ENCODE data around the gene BMP2K. TPM values are rescaled to one million over a fixed set of nuclear protein-coding genes. Genes with fewer than 3 reads are reported as not detected.

Gene BMP2K
- total and polyA plus RNA-seq, 4 donors, result 4.4 to 138 (median 19.3) TPM

- H3K9me3 ChIP-seq (ENCODE audit: control insufficient read depth in 4 of 4, low read length in 3 of 4), result no peaks in the 10 kb centered on the region
- TF ChIP-seq ATF3 (IDR thresholded peaks at IDR 0.05) (no peak), RXRA (IDR thresholded peaks at IDR 0.05) (no peak), CTCF (IDR thresholded peaks at IDR 0.05; ENCODE audit: low read depth, low read length, missing input control) (no peak), ZBTB33 (IDR thresholded peaks at IDR 0.05) (no peak), EGR1 (IDR thresholded peaks at IDR 0.05; ENCODE audit: low read depth in 2 of 2) (no peak), HNF4G (IDR thresholded peaks at IDR 0.05) (no peak), MAX (IDR thresholded peaks at IDR 0.05) (no peak), HNF4A (conservative IDR thresholded peaks at IDR 0.05) (no peak), GABPA (IDR thresholded peaks at IDR 0.05 in 1 of 2, conservative IDR thresholded peaks at IDR 0.05 in 1 of 2) (no peak), JUND (IDR thresholded peaks at IDR 0.05) (no peak), FOXA1 (IDR thresholded peaks at IDR 0.05) (no peak), REST (IDR thresholded peaks at IDR 0.05) (no peak), FOXA2 (IDR thresholded peaks at IDR 0.05) (no peak), TAF1 (conservative IDR thresholded peaks at IDR 0.05) (no peak)
- no peak overlapping the region for H3K27ac ChIP-seq (ENCODE audit: low read depth in 1 of 2, low read length in 2 of 2)
- H3K27me3 ChIP-seq (ENCODE audit: control insufficient read depth in 4 of 4, insufficient read depth in 4 of 4, low read length in 3 of 4), result no peaks in the 10 kb centered on the region
- no peaks in the 10 kb centered on the region for H3K4me1 ChIP-seq (ENCODE audit: control insufficient read depth in 4 of 4, insufficient read depth in 4 of 4, low read length in 3 of 4)
- H3K36me3 ChIP-seq (ENCODE audit: control insufficient read depth in 4 of 4, insufficient read depth in 3 of 4, low read depth in 1 of 4, low read length in 3 of 4), result no peaks in the 10 kb centered on the region
- 47% methylated on average over 1 of the region's 1 CpG for WGBS
- no peak overlapping the region for H3K9ac ChIP-seq (ENCODE audit: low read depth in 1 of 2, low read length in 2 of 2)
- DNase-seq (ENCODE audit: low spot score), result no peak
- H3K4me3 ChIP-seq (ENCODE audit: low read depth in 1 of 3, low read length in 3 of 3), result no peak overlapping the region
Observed at GRCh38 chr4:78765432-78766006, 10.6 kb upstream of the BMP2K start.

GRCh38 chr4:78766026-78766425 is 10.1 kb upstream of the BMP2K start:
- Histone ChIP-seq H3K36me3 (ENCODE audit: control insufficient read depth in 4 of 4, insufficient read depth in 3 of 4, low read depth in 1 of 4, low read length in 3 of 4) (no peaks in the 10 kb centered on the region), H3K4me1 (ENCODE audit: control insufficient read depth in 4 of 4, insufficient read depth in 4 of 4, low read length in 3 of 4) (no peaks in the 10 kb centered on the region), H3K27me3 (ENCODE audit: control insufficient read depth in 4 of 4, insufficient read depth in 4 of 4, low read length in 3 of 4) (no peaks in the 10 kb centered on the region), H3K27ac (ENCODE audit: low read depth in 1 of 2, low read length in 2 of 2) (no peak overlapping the region), H3K9ac (ENCODE audit: low read depth in 1 of 2, low read length in 2 of 2) (no peak overlapping the region), H3K4me3 (ENCODE audit: low read depth in 1 of 3, low read length in 3 of 3) (no peak overlapping the region), H3K9me3 (ENCODE audit: control insufficient read depth in 4 of 4, low read length in 3 of 4) (no peaks in the 10 kb centered on the region)
- DNase-seq (ENCODE audit: low spot score), result no peak
- 43% methylated on average over 3 of the region's 3 CpGs for WGBS
- no peak for TF ChIP-seq GABPA (IDR thresholded peaks at IDR 0.05 in 1 of 2, conservative IDR thresholded peaks at IDR 0.05 in 1 of 2)
- TF ChIP-seq RAD21 (IDR thresholded peaks at IDR 0.05), result no peak
- no peak for TF ChIP-seq RXRA (IDR thresholded peaks at IDR 0.05)
- TF ChIP-seq FOXA2 (IDR thresholded peaks at IDR 0.05), result no peak
- TF ChIP-seq ZBTB33 (IDR thresholded peaks at IDR 0.05), result no peak
- TF ChIP-seq JUND (IDR thresholded peaks at IDR 0.05), result no peak
- TF ChIP-seq MAX (IDR thresholded peaks at IDR 0.05), result no peak
- TF ChIP-seq HNF4A (conservative IDR thresholded peaks at IDR 0.05), result no peak
- TF ChIP-seq EGR1 (IDR thresholded peaks at IDR 0.05; ENCODE audit: low read depth in 2 of 2), result no peak
- no peak for TF ChIP-seq CTCF (IDR thresholded peaks at IDR 0.05; ENCODE audit: low read depth, low read length, missing input control)
- no peak for TF ChIP-seq SP1 (IDR thresholded peaks at IDR 0.05)
- no peak for TF ChIP-seq TAF1 (conservative IDR thresholded peaks at IDR 0.05)
